ENCODE measurements around the gene SIK2. TPM values are rescaled to one million over a fixed set of nuclear protein-coding genes. Genes with fewer than 3 reads are reported as not detected.

The SIK2 gene
- total and polyA plus RNA-seq, 2 donors, result 4.5 to 5.3 TPM

GRCh38 chr11:111720801-111721494 is 118.7 kb downstream of the SIK2 start:
- WGBS, result 98% methylated on average over 7 of the region's 7 CpGs
- peaks cover 55 to 72% of the 10 kb centered on the region in 2 donors for H3K36me3 ChIP-seq (ENCODE audit: control insufficient read depth in 2 of 2, insufficient read depth in 2 of 2, low read length in 1 of 2)
- no peak overlapping the region for H3K4me3 ChIP-seq (ENCODE audit: low read length in 2 of 2)
- DNase-seq (ENCODE audit: low read depth in 6 of 9, low spot score in 9 of 9), result no peak
- no peak overlapping the region for H3K27ac ChIP-seq (ENCODE audit: low read depth in 1 of 2, low read length in 1 of 2)
- no peaks in the 10 kb centered on the region for H3K27me3 ChIP-seq (ENCODE audit: control insufficient read depth in 2 of 2, insufficient read depth in 1 of 2, low read length in 1 of 2)
- H3K4me1 ChIP-seq (ENCODE audit: control insufficient read depth in 2 of 2, insufficient read depth in 2 of 2, low read length in 2 of 2), result peaks cover 0 to 2% of the 10 kb centered on the region in 2 donors
- H3K9me3 ChIP-seq (ENCODE audit: control insufficient read depth in 2 of 2, insufficient read depth in 1 of 2, low read length in 1 of 2), result no peaks in the 10 kb centered on the region

GRCh38 chr11:111722501-111722900 is 120.3 kb downstream of the SIK2 start:
- Histone ChIP-seq H3K27ac (ENCODE audit: low read depth in 1 of 2, low read length in 1 of 2) (no peak overlapping the region), H3K36me3 (ENCODE audit: control insufficient read depth in 2 of 2, insufficient read depth in 2 of 2, low read length in 1 of 2) (peaks cover 65 to 86% of the 10 kb centered on the region in 2 donors), H3K9me3 (ENCODE audit: control insufficient read depth in 2 of 2, insufficient read depth in 1 of 2, low read length in 1 of 2) (no peaks in the 10 kb centered on the region), H3K4me3 (ENCODE audit: low read length in 2 of 2) (no peak overlapping the region), H3K27me3 (ENCODE audit: control insufficient read depth in 2 of 2, insufficient read depth in 1 of 2, low read length in 1 of 2) (no peaks in the 10 kb centered on the region), H3K4me1 (ENCODE audit: control insufficient read depth in 2 of 2, insufficient read depth in 2 of 2, low read length in 2 of 2) (peaks cover 0 to 2% of the 10 kb centered on the region in 2 donors)
- 93% methylated on average over 8 of the region's 8 CpGs for WGBS
- no peak for DNase-seq (ENCODE audit: low read depth in 6 of 9, low spot score in 9 of 9)

DNA sequence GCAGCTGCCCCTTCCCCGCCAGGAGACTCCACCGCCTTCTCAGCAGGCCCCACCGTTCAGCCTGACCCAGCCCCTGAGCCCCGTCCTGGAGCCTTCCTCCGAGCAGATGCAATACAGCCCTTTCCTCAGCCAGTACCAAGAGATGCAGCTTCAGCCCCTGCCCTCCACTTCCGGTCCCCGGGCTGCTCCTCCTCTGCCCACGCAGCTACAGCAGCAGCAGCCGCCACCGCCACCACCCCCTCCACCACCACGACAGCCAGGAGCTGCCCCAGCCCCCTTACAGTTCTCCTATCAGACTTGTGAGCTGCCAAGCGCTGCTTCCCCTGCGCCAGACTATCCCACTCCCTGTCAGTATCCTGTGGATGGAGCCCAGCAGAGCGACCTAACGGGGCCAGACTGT is 121.3 kb downstream of the SIK2 start:
- peaks cover 0 to 2% of the 10 kb centered on the region in 2 donors for H3K4me1 ChIP-seq (ENCODE audit: control insufficient read depth in 2 of 2, insufficient read depth in 2 of 2, low read length in 2 of 2)
- H3K27me3 ChIP-seq (ENCODE audit: control insufficient read depth in 2 of 2, insufficient read depth in 1 of 2, low read length in 1 of 2), result no peaks in the 10 kb centered on the region
- H3K27ac ChIP-seq (ENCODE audit: low read depth in 1 of 2, low read length in 1 of 2), result no peak overlapping the region
- peaks cover 65 to 85% of the 10 kb centered on the region in 2 donors for H3K36me3 ChIP-seq (ENCODE audit: control insufficient read depth in 2 of 2, insufficient read depth in 2 of 2, low read length in 1 of 2)
- no peak for DNase-seq (ENCODE audit: low read depth in 6 of 9, low spot score in 9 of 9)
- no peak overlapping the region for H3K4me3 ChIP-seq (ENCODE audit: low read length in 2 of 2)
- H3K9me3 ChIP-seq (ENCODE audit: control insufficient read depth in 2 of 2, insufficient read depth in 1 of 2, low read length in 1 of 2), result no peaks in the 10 kb centered on the region
- WGBS, result 95% methylated on average over 15 of the region's 15 CpGs

DNA sequence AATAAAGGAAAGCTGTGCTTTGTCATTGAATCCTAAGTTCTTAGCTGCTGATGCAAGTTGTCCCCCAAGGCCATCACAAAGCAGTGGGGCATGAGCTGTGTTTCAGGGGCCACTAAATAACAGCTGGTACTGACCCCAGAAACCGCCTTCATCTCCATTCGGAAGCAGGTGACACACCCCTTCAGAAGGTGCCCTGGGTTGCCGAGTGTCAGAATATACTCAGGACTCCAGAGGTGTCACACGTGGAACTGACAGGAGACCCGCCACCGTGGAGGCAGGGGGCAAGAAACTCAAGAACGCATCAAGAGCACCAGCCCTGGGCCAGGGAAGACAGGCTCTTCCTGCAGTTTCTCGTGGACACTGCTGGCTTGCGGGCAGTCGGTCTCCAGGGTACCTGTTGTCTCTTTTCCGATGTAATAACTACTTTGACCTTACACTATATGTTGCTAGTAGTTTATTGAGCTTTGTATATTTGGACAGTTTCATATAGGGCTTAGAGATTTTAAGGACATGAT is 122.4 kb downstream of the SIK2 start:
- H3K36me3 ChIP-seq (ENCODE audit: control insufficient read depth in 2 of 2, insufficient read depth in 2 of 2, low read length in 1 of 2), result peaks cover 63 to 82% of the 10 kb centered on the region in 2 donors
- no peaks in the 10 kb centered on the region for H3K4me1 ChIP-seq (ENCODE audit: control insufficient read depth in 2 of 2, insufficient read depth in 2 of 2, low read length in 2 of 2)
- H3K9me3 ChIP-seq (ENCODE audit: control insufficient read depth in 2 of 2, insufficient read depth in 1 of 2, low read length in 1 of 2), result no peaks in the 10 kb centered on the region
- no peak overlapping the region for H3K27ac ChIP-seq (ENCODE audit: low read depth in 1 of 2, low read length in 1 of 2)
- WGBS, result 97% methylated on average over 11 of the region's 11 CpGs
- H3K27me3 ChIP-seq (ENCODE audit: control insufficient read depth in 2 of 2, insufficient read depth in 1 of 2, low read length in 1 of 2), result no peaks in the 10 kb centered on the region
- no peak for DNase-seq (ENCODE audit: low read depth in 6 of 9, low spot score in 9 of 9)
- no peak overlapping the region for H3K4me3 ChIP-seq (ENCODE audit: low read length in 2 of 2)

DNA sequence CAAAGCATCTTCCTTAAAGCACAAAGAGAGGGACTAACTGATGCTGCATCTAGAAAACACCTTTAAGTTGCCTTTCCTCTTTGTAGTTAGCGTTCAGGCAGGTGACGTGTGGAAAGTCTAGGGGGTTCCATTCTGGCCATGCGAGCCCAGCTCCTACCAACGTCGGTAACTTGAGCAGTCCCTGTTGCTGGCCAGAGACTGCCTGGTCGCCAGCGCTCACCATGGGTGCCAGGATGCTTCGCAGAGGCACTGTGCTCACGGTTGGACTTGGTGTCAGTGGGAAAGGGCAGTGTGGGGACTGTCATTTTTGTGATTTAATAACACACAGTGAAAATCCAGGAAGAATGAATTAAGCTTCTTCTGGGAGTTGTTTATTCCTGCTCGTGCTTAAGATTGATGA is 123.4 kb downstream of the SIK2 start:
- DNase-seq (ENCODE audit: low read depth in 6 of 9, low spot score in 9 of 9), result no peak
- H3K27me3 ChIP-seq (ENCODE audit: control insufficient read depth in 2 of 2, insufficient read depth in 1 of 2, low read length in 1 of 2), result no peaks in the 10 kb centered on the region
- no peaks in the 10 kb centered on the region for H3K4me1 ChIP-seq (ENCODE audit: control insufficient read depth in 2 of 2, insufficient read depth in 2 of 2, low read length in 2 of 2)
- no peak overlapping the region for H3K4me3 ChIP-seq (ENCODE audit: low read length in 2 of 2)
- H3K9me3 ChIP-seq (ENCODE audit: control insufficient read depth in 2 of 2, insufficient read depth in 1 of 2, low read length in 1 of 2), result no peaks in the 10 kb centered on the region
- peaks cover 54 to 74% of the 10 kb centered on the region in 2 donors for H3K36me3 ChIP-seq (ENCODE audit: control insufficient read depth in 2 of 2, insufficient read depth in 2 of 2, low read length in 1 of 2)
- 96% methylated on average over 10 of the region's 10 CpGs for WGBS
- H3K27ac ChIP-seq (ENCODE audit: low read depth in 1 of 2, low read length in 1 of 2), result no peak overlapping the region

DNA sequence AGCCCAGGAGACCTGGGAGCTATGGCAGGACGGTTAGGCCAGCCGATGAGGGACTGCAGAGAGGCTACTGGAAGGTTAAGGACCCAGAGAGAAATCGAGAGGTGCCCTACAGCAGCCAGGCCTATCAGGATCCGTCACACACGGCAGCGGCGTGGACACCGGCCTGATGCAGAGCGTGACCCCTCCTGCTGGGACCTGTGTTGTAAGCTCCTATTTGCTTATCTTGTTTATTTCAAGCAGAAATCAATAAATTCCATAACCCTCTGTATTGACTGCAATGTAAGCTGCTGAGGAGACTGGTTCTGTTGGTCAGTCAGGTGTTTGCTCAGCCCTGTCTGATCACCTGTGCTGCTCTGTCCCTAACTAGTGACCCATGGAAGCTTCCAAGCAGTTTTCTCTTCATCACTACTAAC is 124.1 kb downstream of the SIK2 start:
- H3K4me1 ChIP-seq (ENCODE audit: control insufficient read depth in 2 of 2, insufficient read depth in 2 of 2, low read length in 2 of 2), result peaks cover 0 to 4% of the 10 kb centered on the region in 2 donors
- H3K36me3 ChIP-seq (ENCODE audit: control insufficient read depth in 2 of 2, insufficient read depth in 2 of 2, low read length in 1 of 2), result peaks cover 48 to 67% of the 10 kb centered on the region in 2 donors
- no peaks in the 10 kb centered on the region for H3K27me3 ChIP-seq (ENCODE audit: control insufficient read depth in 2 of 2, insufficient read depth in 1 of 2, low read length in 1 of 2)
- H3K4me3 ChIP-seq (ENCODE audit: low read length in 2 of 2), result no peak overlapping the region
- no peaks in the 10 kb centered on the region for H3K9me3 ChIP-seq (ENCODE audit: control insufficient read depth in 2 of 2, insufficient read depth in 1 of 2, low read length in 1 of 2)
- WGBS, result 98% methylated on average over 9 of the region's 9 CpGs
- no peak overlapping the region for H3K27ac ChIP-seq (ENCODE audit: low read depth in 1 of 2, low read length in 1 of 2)
- no peak for DNase-seq (ENCODE audit: low read depth in 6 of 9, low spot score in 9 of 9)

- Histone ChIP-seq H3K27me3 (ENCODE audit: control insufficient read depth in 2 of 2, insufficient read depth in 1 of 2, low read length in 1 of 2) (no peaks in the 10 kb centered on the region), H3K27ac (ENCODE audit: low read depth in 1 of 2, low read length in 1 of 2) (no peak overlapping the region), H3K9me3 (ENCODE audit: control insufficient read depth in 2 of 2, insufficient read depth in 1 of 2, low read length in 1 of 2) (no peaks in the 10 kb centered on the region), H3K36me3 (ENCODE audit: control insufficient read depth in 2 of 2, insufficient read depth in 2 of 2, low read length in 1 of 2) (peaks cover 38 to 56% of the 10 kb centered on the region in 2 donors), H3K4me1 (ENCODE audit: control insufficient read depth in 2 of 2, insufficient read depth in 2 of 2, low read length in 2 of 2) (peaks cover 0 to 4% of the 10 kb centered on the region in 2 donors), H3K4me3 (ENCODE audit: low read length in 2 of 2) (no peak overlapping the region)
- WGBS, result 97% methylated on average over 7 of the region's 7 CpGs
- no peak for DNase-seq (ENCODE audit: low read depth in 6 of 9, low spot score in 9 of 9)
Observed at GRCh38 chr11:111727431-111727830, 125.2 kb downstream of the SIK2 start.

DNA sequence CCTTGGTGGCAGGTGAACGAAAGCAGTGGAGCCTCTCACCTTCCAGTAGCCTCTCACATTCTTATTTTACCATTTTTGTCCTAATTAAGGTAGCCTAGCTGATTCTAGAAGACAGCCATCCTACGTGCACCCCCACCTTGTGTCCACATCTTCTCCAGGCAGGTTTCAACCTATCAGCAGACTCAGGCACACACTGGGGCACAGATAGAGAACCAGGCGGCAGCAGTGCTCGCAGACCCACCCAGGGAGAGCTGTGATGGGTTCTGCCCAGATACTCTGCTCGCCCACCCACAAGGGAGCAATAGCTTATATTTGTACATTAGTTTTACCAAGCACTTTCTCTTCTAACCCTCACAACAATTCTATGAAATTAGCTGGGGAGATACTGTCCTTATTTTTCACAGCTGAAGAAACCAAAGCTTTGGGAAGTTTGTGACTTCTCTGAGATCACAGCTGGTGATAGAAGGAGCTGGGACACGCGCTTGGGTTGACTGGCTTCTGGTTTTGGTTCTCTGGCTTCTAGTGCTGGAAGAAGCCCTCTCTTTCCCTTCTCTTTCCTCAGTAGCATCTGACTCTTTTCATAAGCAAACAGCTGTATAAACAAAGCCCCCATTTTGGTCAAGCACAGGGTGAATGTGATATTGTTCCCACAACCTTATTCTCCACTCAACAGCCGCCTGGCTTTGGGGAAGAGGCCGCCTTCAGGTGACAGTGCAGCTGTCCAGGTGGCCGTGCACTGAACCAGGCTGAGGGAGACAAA is 127.0 kb downstream of the SIK2 start:
- Histone ChIP-seq H3K27me3 (ENCODE audit: control insufficient read depth in 2 of 2, insufficient read depth in 1 of 2, low read length in 1 of 2) (no peaks in the 10 kb centered on the region), H3K36me3 (ENCODE audit: control insufficient read depth in 2 of 2, insufficient read depth in 2 of 2, low read length in 1 of 2) (peaks cover 20 to 38% of the 10 kb centered on the region in 2 donors), H3K4me1 (ENCODE audit: control insufficient read depth in 2 of 2, insufficient read depth in 2 of 2, low read length in 2 of 2) (peaks cover 0 to 21% of the 10 kb centered on the region in 2 donors), H3K27ac (ENCODE audit: low read depth in 1 of 2, low read length in 1 of 2) (peak overlapping the region in 1 of 2 donors; percentile 51), H3K4me3 (ENCODE audit: low read length in 2 of 2) (no peak overlapping the region), H3K9me3 (ENCODE audit: control insufficient read depth in 2 of 2, insufficient read depth in 1 of 2, low read length in 1 of 2) (no peaks in the 10 kb centered on the region)
- no peak for DNase-seq (ENCODE audit: low read depth in 6 of 9, low spot score in 9 of 9)
- WGBS, result 97% methylated on average over 10 of the region's 10 CpGs

GRCh38 chr11:111729831-111730311 is 127.6 kb downstream of the SIK2 start:
- no peaks in the 10 kb centered on the region for H3K27me3 ChIP-seq (ENCODE audit: control insufficient read depth in 2 of 2, insufficient read depth in 1 of 2, low read length in 1 of 2)
- peaks cover 0 to 27% of the 10 kb centered on the region in 2 donors for H3K4me1 ChIP-seq (ENCODE audit: control insufficient read depth in 2 of 2, insufficient read depth in 2 of 2, low read length in 2 of 2)
- H3K27ac ChIP-seq (ENCODE audit: low read depth in 1 of 2, low read length in 1 of 2), result peak overlapping the region in 1 of 2 donors; percentile 51
- DNase-seq (ENCODE audit: low read depth in 6 of 9, low spot score in 9 of 9), result no peak
- H3K36me3 ChIP-seq (ENCODE audit: control insufficient read depth in 2 of 2, insufficient read depth in 2 of 2, low read length in 1 of 2), result peaks cover 14 to 35% of the 10 kb centered on the region in 2 donors
- 94% methylated on average over 9 of the region's 9 CpGs for WGBS
- no peak overlapping the region for H3K4me3 ChIP-seq (ENCODE audit: low read length in 2 of 2)
- no peaks in the 10 kb centered on the region for H3K9me3 ChIP-seq (ENCODE audit: control insufficient read depth in 2 of 2, insufficient read depth in 1 of 2, low read length in 1 of 2)
